ENCODE results near the gene CCNB1.
"Not testable (repeated sequence)": the region's sequence is repeated elsewhere in the genome, so short reads cannot be mapped to it uniquely, and the experiment has no call there.

The CCNB1 gene

DNA sequence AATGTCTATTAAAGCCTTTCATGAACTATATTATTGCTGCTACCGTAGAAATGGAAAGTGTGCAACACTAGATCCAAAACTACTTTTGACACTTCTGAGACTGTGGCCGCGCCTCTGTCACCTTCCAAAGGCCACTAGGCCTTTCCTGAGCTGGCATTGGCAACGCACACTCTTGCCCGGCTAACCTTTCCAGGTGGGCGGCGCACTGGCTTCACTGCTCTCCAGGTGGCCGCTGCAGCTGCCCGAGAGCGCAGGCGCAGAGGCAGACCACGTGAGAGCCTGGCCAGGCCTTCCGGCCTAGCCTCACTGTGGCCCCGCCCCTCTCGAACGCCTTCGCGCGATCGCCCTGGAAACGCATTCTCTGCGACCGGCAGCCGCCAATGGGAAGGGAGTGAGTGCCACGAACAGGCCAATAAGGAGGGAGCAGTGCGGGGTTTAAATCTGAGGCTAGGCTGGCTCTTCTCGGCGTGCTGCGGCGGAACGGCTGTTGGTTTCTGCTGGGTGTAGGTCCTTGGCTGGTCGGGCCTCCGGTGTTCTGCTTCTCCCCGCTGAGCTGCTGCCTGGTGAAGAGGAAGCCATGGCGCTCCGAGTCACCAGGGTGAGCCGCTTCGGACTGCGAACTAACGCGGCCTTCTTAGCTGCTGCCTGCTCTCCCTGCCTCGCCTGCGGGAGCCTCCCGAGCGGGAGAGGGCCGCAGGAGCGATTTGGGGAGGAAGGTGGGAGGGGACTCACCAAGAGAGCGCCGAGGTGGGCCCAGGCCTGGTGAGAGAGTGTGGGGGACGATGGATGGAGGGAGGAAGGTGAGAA, at the start of gene CCNB1:
TSS of gene CCNB1 (plus strand) at position 465 of the 807 bp plus-strand sequence. CDS start at position 578, 113 bp downstream.
- peak; percentile 66 for DNase-seq

DNA sequence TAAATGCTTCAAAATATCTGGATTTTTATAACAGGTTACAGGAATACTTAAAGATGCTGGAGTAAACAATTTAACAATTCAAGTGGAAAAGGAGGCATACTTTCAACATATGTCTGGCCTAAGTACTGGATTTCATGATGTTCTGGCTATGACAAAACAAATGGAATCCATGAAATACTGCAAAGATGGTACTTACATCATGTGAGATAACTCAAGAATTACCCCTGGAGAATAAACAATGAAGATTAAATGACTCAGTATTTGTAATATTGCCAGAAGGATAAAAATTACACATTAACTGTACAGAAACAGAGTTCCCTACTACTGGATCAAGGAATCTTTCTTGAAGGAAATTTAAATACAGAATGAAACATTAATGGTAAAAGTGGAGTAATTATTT, 37.5 kb upstream of the CCNB1 start:
- DNase-seq: no peak

DNA sequence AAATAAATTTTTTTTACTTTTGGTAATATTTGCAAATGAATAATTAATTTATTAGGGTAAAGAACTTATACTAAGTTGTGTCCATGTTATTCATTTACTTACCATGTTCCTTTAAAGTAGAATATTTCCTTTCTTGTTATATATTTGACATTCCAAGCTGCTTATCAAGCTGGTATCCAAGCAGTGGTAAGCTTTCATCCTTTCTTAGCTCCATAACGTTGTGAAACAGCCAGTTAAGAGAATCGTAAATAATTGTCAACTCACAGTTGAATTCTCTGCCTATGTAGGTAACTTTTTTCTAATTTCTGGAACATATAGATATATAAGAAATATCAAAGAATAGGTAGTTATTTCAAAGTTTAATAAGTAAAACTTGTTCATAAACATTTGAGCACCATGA, 36.7 kb upstream of the CCNB1 start:
- no peak for DNase-seq

DNA sequence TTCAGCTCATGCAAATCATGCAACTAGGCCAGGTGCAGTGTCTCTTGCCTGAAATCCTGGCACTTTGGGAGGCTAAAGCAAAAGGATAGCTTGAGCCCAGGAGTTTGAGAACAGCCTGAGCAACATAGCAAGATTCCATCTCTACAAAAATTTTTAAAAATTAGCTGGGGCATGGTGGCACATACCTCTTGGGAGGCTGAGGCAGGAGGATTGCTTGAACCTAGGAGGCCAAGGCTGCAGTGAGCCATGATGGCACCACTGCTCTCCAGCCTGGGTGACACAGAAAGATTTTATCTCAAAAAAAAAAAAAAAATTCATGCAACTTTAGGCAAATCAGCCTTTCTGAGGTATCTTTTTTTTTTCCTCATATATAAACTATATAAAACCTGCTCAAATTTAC, 35.6 kb upstream of the CCNB1 start:
- no peak for DNase-seq

DNA sequence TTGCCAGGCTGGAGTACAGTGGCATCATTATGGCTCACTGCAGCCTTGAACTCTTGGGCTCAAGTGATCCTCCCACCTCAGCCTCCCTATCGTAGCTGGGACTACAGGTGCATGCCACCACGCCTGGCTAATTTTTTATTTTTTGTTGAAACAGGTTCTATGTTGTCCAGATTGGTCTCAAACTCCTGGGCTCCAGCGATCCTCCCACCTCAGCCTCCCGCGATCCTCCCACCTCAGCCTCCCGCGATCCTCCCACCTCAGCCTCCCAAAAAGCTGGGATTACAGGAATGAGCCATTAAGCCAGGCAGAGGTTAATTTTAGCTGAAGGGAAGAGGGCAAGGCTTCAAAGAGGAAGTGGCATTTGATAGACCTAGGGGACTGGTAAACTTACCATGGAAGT, 32.8 kb upstream of the CCNB1 start:
- no peak for DNase-seq

DNA sequence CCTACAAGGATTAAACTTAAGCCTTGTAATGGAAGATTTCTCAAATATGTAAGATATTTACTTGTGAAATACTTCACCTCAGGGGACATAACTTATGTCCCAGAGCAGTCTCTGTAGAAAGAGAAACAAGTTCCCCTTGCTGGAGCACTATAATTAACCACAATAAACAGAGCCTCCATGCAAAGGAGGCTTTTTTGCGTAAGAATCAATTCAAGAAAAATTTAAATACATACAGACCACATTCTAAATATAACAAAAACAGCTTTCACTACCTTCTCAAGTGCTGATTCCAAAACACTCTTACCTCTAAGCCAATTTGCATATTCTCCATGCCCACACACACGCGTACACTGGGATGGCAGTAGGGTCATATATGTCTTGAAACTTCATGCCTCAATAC, 30.7 kb upstream of the CCNB1 start:
- no peak for DNase-seq

DNA sequence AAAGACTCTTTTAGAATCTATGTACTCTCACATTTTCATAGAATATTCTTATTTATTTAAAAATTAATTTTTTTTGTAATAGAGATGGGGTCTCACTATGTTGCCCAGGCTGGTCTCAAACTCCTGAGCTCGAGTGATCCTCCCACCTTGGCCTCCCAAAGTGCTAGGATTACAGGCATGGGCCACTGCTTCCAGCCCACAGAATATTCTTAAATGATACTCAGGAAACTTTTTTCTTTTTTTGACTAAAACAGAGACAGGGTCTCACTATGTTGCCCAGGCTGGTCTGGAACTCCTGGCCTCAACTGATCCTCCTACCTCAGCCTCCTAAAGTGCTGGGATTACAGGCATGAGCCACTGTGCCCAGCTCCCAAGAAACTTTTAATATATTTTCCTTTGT, 29.7 kb upstream of the CCNB1 start:
- DNase-seq: not testable (repeated sequence)

DNA sequence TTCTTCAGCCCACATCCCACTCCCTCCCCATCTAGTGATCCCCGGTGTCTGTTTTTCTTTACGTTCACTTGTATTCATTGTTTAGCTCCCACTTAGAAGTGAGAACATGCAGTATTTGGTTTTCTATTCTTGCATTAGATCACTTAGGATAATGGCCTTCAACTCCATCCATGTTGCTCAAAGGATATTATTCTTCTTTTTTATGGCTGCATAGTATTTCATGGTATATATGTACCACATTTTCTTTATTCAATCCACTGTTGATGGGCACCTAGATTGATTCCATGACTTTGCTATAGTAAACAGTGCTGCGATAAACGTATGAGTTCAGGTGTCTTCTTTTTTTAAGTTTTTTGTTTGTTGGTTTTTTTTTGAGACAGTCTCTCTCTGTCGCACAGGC, 29.1 kb upstream of the CCNB1 start:
- DNase-seq: no peak

DNA sequence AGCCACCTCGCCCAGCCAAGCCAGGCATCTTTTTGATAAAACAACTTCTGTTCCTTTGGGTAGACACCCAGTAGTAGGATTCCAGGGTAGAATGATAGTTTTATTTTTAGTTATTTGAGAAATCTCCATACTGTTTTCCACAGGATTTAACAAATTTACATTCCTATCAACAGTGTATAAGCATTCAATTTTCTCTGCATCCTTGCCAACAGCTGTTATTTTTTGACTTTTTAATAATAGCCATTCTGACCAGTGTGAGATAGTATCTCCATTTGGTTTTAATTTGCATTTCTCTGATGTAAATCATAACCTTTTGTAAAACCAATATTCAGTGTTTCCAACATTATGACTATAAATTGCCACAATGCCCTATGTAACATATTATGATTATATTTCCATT, 28.2 kb upstream of the CCNB1 start:
- no peak for DNase-seq

DNA sequence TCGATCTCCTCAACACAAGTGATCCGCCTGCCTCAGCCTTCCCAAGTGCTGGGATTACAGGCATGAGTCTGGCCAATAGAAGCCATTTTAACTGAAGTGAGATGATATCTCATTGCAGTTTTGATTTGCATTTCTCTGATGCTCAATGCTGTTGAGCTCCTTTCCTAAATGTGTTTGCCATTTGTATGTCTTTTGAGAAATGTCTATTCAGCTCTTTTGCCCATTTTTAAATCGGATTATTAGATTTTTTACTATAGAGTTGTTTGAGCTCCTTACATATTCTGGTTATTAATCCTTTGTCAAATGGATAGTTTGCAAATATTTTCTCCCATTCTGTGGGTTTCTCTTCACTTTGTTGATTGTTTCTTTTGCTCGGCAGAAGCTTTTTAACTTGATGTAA, 26.7 kb upstream of the CCNB1 start:
- not testable (repeated sequence) for DNase-seq

DNA sequence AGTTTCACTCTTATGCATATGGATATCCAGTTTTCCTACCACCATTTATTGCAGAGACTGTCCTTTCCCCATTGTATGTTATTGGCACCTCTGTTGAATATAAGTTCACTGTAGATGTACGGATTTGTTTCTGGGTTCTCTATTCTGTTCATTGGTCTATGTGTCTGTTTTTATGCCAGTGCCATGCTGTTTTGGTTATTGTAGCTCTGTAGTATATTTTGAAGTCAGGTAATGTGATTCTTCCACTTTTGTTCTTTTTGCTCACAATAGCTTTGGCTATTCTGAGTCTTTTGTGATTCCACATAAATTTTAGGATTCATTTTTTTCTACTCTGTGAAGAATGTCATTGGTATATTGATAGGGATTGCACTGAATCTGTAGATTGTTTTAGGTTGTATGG, 26.1 kb upstream of the CCNB1 start:
- DNase-seq: no peak

DNA sequence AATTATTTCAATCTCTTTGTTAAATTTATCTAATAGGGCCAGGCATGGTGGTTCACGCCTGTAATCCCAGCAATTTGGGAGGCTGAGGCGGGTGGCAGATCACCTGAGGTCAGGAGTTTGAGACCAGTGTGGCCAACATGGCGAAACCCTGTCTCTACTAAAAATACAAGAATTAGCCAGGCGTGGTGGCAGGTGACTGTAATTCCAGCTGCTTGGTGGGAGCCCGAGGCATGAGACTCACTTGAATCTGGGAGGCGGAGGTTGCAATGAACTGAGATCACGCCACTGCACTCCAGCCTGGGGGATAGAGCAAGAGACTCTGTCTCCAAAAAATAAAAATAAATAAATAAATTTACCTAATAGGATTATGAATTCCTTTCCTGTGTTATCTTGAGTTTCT, 18.4 kb upstream of the CCNB1 start:
- not testable (repeated sequence) for DNase-seq

DNA sequence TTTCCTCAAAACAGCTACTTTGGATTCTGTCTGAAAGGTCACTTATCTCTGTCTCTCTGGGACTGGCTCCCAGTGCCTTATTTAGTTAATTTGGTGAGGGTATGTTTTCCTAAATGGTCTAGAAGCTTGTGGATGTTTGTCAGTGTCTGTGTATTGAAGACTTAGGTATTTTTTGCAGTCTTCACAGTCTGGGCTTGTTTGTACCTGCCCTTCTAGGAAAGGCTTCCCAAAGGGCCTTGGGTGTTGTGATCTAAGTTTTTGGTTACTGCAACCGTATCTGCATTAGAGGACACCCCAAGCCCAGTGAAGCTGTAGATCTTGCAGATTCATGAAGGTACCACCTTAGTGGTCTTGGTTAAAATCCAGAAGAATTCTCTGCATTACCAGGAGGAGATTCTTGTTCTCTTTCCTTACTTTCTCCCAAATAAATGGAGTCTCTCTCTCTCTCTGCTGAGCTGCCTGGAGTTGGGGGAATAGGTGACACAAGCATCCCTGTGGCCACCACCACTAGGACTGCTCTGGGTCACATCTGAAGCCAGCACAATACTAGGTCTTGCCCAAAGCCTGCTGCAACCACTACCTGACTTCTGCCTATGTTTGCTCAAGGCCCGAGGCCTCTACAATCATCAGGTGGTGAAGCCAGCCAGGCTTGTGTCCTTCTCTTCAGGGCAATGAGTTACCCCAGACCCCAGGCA, 17.8 kb upstream of the CCNB1 start:
- DNase-seq: no peak

DNA sequence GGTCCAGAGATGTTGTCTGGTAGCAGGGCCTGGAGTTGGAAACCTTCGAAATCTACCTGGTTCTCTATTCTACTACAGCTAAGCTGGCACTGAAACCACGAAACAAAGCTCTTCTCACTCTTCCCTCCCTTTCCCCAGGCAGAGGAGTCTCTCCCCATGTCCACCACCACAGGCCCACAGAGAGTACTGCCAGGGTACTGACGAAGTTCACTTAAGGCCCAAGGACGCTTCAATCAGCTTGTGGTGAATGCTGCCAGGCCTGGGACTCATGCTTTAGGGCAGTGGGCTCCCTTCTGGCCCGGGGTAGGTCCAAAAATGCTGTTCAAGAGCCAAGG, 17.3 kb upstream of the CCNB1 start:
- DNase-seq: no peak

DNA sequence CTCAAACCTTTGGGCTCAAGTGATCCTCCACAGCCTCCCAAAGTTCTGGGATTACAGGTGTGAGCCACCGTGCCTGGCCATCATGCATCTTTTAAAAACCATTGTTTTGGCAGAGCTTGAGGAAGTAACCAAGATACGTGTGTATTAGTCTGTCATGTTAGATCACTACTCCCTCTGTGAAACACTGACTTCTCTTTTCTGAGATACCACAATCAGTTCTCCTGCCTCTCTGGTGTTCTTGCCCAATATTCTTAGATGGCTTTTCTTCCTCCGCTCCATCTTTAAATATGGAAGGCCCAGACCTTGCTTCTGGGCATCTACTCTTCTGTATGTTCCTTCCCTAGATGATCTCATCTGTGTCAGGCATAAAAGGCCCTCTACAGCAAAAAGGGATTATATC, 14.2 kb upstream of the CCNB1 start:
- DNase-seq: no peak

DNA sequence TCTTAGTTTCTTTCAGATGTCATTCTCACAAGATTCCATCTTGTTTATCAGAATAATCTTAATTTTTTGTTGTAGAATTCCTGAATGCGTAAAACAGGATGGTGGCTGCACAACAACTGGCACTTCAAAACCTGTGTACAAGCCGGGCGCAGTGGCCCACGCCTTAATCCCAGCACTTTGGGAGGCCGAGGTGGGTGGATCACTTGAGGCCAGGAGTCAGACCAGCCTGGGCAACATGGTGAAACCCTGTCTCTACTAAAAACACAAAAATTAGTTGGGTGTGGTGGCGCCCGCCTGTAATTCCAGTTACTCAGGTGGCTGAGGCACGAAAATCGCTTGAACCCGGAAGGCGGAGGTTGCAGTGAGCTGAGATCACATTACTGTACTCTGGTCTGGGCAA, 10.5 kb upstream of the CCNB1 start:
- DNase-seq: no peak

DNA sequence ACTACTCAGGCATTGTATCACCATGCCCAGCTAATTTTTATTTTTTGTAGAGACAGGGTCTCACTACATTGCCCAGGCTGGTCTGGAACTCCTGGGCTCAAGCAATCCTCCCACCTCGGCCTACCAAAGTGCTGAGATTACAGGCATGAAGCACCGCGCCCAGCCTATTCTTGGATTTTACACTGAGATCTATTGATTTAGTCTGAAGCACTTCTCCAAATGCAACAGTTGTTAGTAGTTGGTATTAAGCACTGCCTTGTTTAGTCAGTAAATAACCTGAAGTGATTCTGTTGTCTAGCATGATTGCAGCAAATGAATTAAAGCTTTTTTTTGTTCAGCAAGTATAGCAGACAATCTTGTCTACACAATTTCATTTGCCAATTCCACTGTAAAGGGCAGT, 8.9 kb upstream of the CCNB1 start:
- no peak for DNase-seq

DNA sequence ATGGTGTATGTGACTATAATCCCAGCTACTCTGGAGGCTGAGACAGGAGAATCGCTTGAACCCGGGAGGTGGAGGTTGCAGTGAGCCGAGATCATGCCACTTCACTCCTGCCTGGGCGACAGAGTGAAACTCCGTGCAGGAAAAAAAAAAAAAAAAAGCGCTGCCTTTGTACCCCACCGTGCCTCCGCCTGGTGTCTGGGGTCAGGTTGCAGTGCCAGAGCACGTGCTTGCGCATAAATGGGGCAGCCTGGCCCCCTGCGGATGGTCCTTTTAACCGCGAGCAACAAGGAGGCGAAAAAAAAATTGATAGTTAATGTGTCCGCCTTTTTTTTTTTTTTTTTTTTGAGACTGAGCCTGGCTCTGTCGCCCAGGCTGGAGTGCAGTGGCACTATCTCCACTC, 6.3 kb upstream of the CCNB1 start:
- no peak for DNase-seq

DNA sequence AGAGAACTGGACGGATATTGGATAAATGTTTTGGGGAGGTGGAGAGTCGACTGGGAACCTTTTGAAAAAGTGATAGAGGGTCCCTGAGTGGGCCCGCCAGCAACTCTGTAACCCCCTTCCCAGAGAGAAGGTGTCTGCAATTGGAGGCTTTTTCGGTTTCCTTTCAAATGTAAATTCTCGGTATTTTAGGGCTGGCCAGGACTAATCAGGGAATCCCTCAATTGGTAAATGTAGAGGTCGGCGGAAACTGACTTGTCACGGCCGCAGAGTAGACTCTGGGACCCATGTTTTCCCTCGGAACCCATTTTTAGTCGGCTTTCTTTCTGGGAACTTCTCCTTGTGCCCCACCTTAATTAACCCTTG, 524 bp downstream of the CCNB1 start:
- DNase-seq: no peak

DNA sequence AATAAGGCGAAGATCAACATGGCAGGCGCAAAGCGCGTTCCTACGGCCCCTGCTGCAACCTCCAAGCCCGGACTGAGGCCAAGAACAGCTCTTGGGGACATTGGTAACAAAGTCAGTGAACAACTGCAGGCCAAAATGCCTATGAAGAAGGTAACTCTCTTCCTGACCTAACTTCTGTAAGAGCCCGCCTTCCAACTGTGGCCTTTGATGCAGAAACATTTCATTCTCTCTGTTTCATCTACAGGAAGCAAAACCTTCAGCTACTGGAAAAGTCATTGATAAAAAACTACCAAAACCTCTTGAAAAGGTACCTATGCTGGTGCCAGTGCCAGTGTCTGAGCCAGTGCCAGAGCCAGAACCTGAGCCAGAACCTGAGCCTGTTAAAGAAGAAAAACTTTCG, 979 bp downstream of the CCNB1 start:
- DNase-seq: no peak

DNA sequence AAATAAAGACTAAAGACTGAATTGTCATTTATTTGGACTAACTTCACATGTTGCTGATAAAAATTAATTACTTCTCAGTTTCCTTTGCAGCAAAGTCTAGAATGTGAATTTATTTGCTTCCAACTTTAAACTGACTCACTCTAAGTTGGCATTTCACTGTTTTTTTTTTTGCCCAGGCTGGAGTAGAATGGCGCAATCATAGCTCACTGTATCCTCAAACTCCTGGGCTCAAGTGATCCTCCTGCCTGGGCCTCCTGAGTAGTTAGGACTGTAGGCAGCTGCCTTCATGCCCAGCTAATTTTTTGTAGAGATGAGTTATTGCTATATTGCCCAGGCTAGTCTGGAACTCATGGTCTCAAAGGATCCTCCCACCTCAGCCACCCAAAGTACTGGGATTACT, 3.5 kb downstream of the CCNB1 start:
- no peak for DNase-seq

DNA sequence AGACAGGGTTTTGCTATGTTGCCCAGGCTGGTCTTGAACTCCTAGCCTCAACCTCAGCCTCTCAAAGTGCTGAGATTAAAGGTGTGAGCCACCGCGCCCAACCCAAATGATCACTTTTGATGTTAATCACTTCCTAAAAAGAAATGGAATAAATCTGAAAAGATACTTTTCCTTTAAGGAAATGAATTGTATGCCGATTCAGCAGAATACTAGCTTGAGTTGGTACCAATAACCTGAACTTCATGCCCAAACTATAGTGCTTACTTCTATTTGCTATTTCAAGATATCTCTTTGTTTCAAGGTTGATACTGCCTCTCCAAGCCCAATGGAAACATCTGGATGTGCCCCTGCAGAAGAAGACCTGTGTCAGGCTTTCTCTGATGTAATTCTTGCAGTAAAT, 4.0 kb downstream of the CCNB1 start:
- DNase-seq: no peak

DNA sequence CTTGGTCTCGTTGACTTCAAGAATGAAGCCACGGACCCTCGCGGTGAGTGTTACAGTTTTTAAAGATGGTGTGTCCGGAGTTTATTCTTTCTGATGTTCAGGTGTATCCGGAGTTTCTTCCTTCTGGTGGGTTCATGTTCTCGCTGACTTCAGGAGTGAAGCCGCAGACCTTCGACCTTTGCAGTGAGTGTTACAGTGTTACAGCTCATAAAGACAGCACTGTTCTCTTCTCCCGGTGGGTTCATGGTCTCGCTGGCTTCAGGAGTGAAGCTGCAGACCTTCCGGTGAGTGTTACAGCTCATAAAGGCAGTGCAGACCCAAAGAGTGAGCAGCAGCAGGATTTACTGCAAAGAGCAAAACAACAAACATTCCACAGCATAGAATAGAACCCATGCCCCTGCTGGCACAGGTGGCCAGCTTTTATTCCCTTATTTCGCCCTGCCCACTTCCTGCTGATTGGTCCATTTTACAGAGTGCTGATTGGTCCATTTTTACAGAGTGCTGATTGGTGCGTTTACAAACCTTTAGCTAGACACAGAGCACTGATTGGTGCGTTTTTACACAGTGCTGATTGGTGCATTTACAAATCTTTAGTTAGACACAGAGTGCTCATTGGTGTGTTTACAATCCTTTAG, 14.8 kb downstream of the CCNB1 start:
- DNase-seq: not testable (repeated sequence)

DNA sequence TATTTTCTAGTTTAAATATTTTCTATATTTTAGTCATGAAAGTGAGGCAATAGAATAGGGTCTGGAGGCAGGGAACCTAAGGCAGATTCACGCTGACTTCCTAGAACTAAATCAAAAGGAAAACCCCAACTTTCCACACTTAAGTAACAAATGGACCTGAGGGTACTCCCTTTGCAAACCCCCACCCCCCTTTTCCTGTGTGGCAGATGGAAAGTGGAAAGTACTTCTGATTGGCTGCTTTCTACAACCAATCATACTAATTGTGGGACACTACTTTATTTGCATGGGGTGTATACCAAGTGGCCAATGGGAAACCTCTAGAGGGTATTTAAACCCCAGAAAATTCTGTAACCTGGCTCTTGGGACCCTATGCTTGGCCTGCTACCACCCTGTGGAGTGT, 17.7 kb downstream of the CCNB1 start:
- DNase-seq: no peak

DNA sequence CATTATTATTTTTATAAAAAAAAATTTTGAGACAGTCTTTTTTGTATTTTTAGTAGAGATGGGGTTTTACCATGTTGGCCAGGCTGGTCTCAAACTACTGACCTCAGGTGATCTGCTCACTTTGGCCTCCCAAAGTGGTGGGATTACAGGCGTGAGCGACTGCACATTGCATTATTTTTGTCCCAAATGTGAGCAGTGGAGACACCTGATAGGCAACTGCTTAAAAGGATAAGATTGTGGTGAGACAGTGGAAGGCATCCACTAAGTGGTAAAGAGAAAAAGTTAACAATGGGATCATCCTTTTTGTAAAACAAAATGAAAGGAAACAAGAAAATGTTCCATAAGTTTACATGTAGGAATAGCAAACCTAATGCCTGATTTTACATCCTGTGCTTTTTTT, 20.4 kb downstream of the CCNB1 start:
- DNase-seq: no peak
